Measurements from ENCODE around the gene EFCAB14. TPM values are rescaled to one million over a fixed set of nuclear protein-coding genes. Genes with fewer than 3 reads are reported as not detected.

Gene EFCAB14
- total and polyA plus RNA-seq, 2 of the 8 experiments (the other 6 are each of a cell fraction or from before 2014, with no cell fraction given) = 19.4 to 40.4 TPM

GRCh38 chr1:46652321-46653100 lies 66.4 kb downstream of the EFCAB14 start:
- Histone ChIP-seq H3K36me3 (ENCODE audit: control insufficient read depth in 2 of 4, insufficient read depth in 4 of 4, low read length in 3 of 4) (peaks cover 0 to 54% (median 17%) of the 10 kb centered on the region in 4 experiments; a peak in 6 of 8 replicates), H3K27me3 (replicated peaks in 1 of 4; ENCODE audit: control insufficient read depth in 3 of 4, extremely low read depth in 1 of 4, insufficient read depth in 3 of 4, low read length in 3 of 4) (no peaks in the 10 kb centered on the region), H4K8ac (ENCODE audit: extremely low read depth, insufficient read depth, low read length) (no peak overlapping the region), H2BK5ac (ENCODE audit: low read depth, low read length) (no peak overlapping the region), H3K79me1 (ENCODE audit: low read depth, low read length) (no peaks in the 10 kb centered on the region), H3K9me3 (ENCODE audit: insufficient read depth in 2 of 2, low read depth in 1 of 2, low read length in 1 of 2) (no peaks in the 10 kb centered on the region), H3K23ac (ENCODE audit: insufficient read length) (no peak overlapping the region), H4K91ac (replicated peaks; ENCODE audit: insufficient read length, low read length) (no peak overlapping the region), H3K9ac (replicated peaks in 1 of 4; ENCODE audit: extremely low read depth in 1 of 4, low read depth in 3 of 4, low read length in 3 of 4) (no peak overlapping the region), H4K5ac (ENCODE audit: insufficient read length, low read depth, low read length) (no peak overlapping the region), H2BK20ac (ENCODE audit: low read length) (no peak overlapping the region), H2AFZ (ENCODE audit: low read length) (no peak overlapping the region), H2AK5ac (ENCODE audit: low read depth, low read length) (no peak overlapping the region), H3K4me3 (ENCODE audit: extremely low read depth in 1 of 4, insufficient read depth in 2 of 4, low read depth in 3 of 4, low read length in 4 of 4) (no peak overlapping the region), H3K18ac (ENCODE audit: extremely low read depth, low read length) (no peak overlapping the region), H3K4ac (replicated peaks; ENCODE audit: insufficient read length, low read depth, low read length) (no peak overlapping the region), H4K20me1 (replicated peaks in 1 of 2; ENCODE audit: control insufficient read depth in 1 of 2, insufficient read depth in 2 of 2, low read length in 2 of 2) (no peaks in the 10 kb centered on the region), H3K79me2 (ENCODE audit: control insufficient read depth in 1 of 2, insufficient read depth in 2 of 2, low read length in 2 of 2) (no peaks in the 10 kb centered on the region), H3K56ac (replicated peaks; ENCODE audit: insufficient read length, low read depth, low read length) (no peak overlapping the region), H3K27ac (ENCODE audit: low read depth, low read length) (no peak overlapping the region), H3K4me1 (replicated peaks in 1 of 4; ENCODE audit: control insufficient read depth in 3 of 4, insufficient read depth in 4 of 4, low read length in 3 of 4) (no peaks in the 10 kb centered on the region), H2BK12ac (ENCODE audit: low read depth, low read length) (no peak overlapping the region), H3K23me2 (ENCODE audit: low read depth, low read length) (no peaks in the 10 kb centered on the region), H3K14ac (ENCODE audit: insufficient read length) (no peak overlapping the region), H2BK15ac (ENCODE audit: low read length) (no peak overlapping the region), H2BK120ac (replicated peaks; ENCODE audit: low read depth, low read length) (no peak overlapping the region), H3K4me2 (ENCODE audit: insufficient read depth in 1 of 2, low read depth in 2 of 2, low read length in 2 of 2) (no peak overlapping the region)
- CTCF ChIA-PET (ENCODE audit: partially characterized antibody) = no interaction called here
- no peak for DNase-seq (ENCODE audit: low read depth in 1 of 2, low spot score in 2 of 2)
- 76% methylated on average over 6 of the region's 6 CpGs; no CpG with 5 or more reads in 1 of the 2 experiments for WGBS, 2 experiments (ENCODE audit: extremely low coverage in 1 of 2, insufficient coverage in 1 of 2, insufficient read length in 1 of 2, insufficient replicate concordance in 2 of 2, low coverage in 1 of 2, low lambda C conversion rate in 2 of 2, missing lambda C conversion rate in 1 of 2)
- POLR2A ChIA-PET (ENCODE audit: partially characterized antibody) = interaction anchor here (0.9 to 1.6 kb wide), 3 partner anchors 9 to 15 kb away, joined by 3 to 4 read pairs (median 3); no protein-coding TSS in a partner anchor
- FAIRE-seq = no peak
- TF ChIP-seq PHF8 (conservative IDR thresholded peaks at IDR 0.05; ENCODE audit: low read depth, low read length) (no peak), ATF3 (IDR thresholded peaks at IDR 0.05; ENCODE audit: insufficient read depth, low read depth, low read length) (no peak), CREB1 (IDR thresholded peaks at IDR 0.05) (no peak), POLR2A (IDR thresholded peaks at IDR 0.05; ENCODE audit: control extremely low read depth in 1 of 2, low read depth in 2 of 2, low read length in 2 of 2) (no peak), EZH2 (IDR thresholded peaks at IDR 0.05; ENCODE audit: low read depth, low read length, severe bottlenecking) (no peak), CHD2 (IDR thresholded peaks at IDR 0.05; ENCODE audit: low read length) (no peak), CTCF (IDR thresholded peaks at IDR 0.05; ENCODE audit: control extremely low read depth in 1 of 3, insufficient read depth in 1 of 3, low read depth in 1 of 3, low read length in 3 of 3) (no peak), CBX8 (IDR thresholded peaks at IDR 0.05; ENCODE audit: borderline replicate concordance, low read depth, low read length) (no peak), E2F6 (IDR thresholded peaks at IDR 0.05) (no peak)
